A172 (cell line): ENCODE data around the gene PCDHGB3. TPM values are rescaled to one million over a fixed set of nuclear protein-coding genes. Genes with fewer than 3 reads are reported as not detected.

Source experiments
- DNase-seq: peaks from one replicate; pipeline ENCODE4 v3.0.0-alpha.2; 2015; ENCODE audit warnings: low spot score
- total RNA-seq: library from RNA; depleted of rRNA; stranded (reverse); fragments of >200 nt; shearing (Covaris generic); gene quantifications from 2 replicates; pipeline ENCODE4 v1.2.3, GENCODE V29; 2014; rRNA removed

PCDHGB3 gene
- total RNA-seq, 1 experiment from 2014 or later: 0.81 TPM

GRCh38 chr5:141419074-141419880 is 49.2 kb downstream of the PCDHGB3 start:
- no peak for DNase-seq

- no peak for DNase-seq
These were observed 50.9 kb downstream of the PCDHGB3 start, which contains the start of gene PCDHGA11 for GRCh38 chr5:141420855-141421488. Gene PCDHGA11 (plus strand): TSS chr5:141421051. CDS start chr5:141421228, 177 bp downstream.

GRCh38 chr5:141421489-141421855 is 51.4 kb downstream of the PCDHGB3 start:
- no peak for DNase-seq

Other genes starting within 250 kb of the PCDHGB3 start
- gene PCDHB4, start 248.4 kb upstream of the PCDHGB3 start, total RNA-seq: 0.26 and 1.7 TPM in 2 replicates
- gene PCDHB5, start 235.0 kb upstream of the PCDHGB3 start, total RNA-seq: 45.5 and 52.8 TPM in 2 replicates
- gene PCDHB6, start 220.2 kb upstream of the PCDHGB3 start, total RNA-seq: 0.79 and 1.7 TPM in 2 replicates
- gene PCDHB7, start 197.6 kb upstream of the PCDHGB3 start, total RNA-seq: 5.2 and 6.9 TPM in 2 replicates
- gene PCDHB8, start 192.5 kb upstream of the PCDHGB3 start, total RNA-seq: 7.0 and 7.5 TPM in 2 replicates
- gene PCDHB16, start 187.9 kb upstream of the PCDHGB3 start, total RNA-seq: 4.2 and 7.9 TPM in 2 replicates
- 11.1 and 11.2 TPM in 2 replicates for gene PCDHB9, start 183.1 kb upstream of the PCDHGB3 start, total RNA-seq
- gene PCDHB10, start 177.9 kb upstream of the PCDHGB3 start, total RNA-seq: 3.9 and 7.1 TPM in 2 replicates
- gene PCDHB11, start 170.6 kb upstream of the PCDHGB3 start, total RNA-seq: 1.7 and 2.0 TPM in 2 replicates
- 0.69 and 2.5 TPM in 2 replicates for gene PCDHB12, start 161.5 kb upstream of the PCDHGB3 start, total RNA-seq
- 1.1 TPM in 2 replicates for gene PCDHB13, start 156.3 kb upstream of the PCDHGB3 start, total RNA-seq
- gene PCDHB14, start 146.9 kb upstream of the PCDHGB3 start, total RNA-seq: 17.6 and 18.2 TPM in 2 replicates
- gene PCDHB15, start 124.8 kb upstream of the PCDHGB3 start, total RNA-seq: 0.26 and 1.0 TPM in 2 replicates
- gene SLC25A2, start 66.2 kb upstream of the PCDHGB3 start, total RNA-seq: not detected in 2 replicates
- 109 and 119 TPM in 2 replicates for gene TAF7, start 49.5 kb upstream of the PCDHGB3 start, total RNA-seq
- 1.5 and 1.6 TPM in 2 replicates for gene PCDHGA1, start 39.7 kb upstream of the PCDHGB3 start, total RNA-seq
- gene PCDHGA2, start 31.5 kb upstream of the PCDHGB3 start, total RNA-seq: 0.57 and 1.1 TPM in 2 replicates
- gene PCDHGA3, start 26.4 kb upstream of the PCDHGB3 start, total RNA-seq: 0.14 TPM in 1 of 2 replicates, not detected in the other
- gene PCDHGB1, start 20.1 kb upstream of the PCDHGB3 start, total RNA-seq: 1.2 and 2.0 TPM in 2 replicates
- 1.1 and 1.4 TPM in 2 replicates for gene PCDHGA4, start 15.2 kb upstream of the PCDHGB3 start, total RNA-seq
- gene PCDHGB2, start 10.2 kb upstream of the PCDHGB3 start, total RNA-seq: 0.34 and 1.6 TPM in 2 replicates
- gene PCDHGA5, start 6.1 kb upstream of the PCDHGB3 start, total RNA-seq: 0.41 and 0.48 TPM in 2 replicates
- gene PCDHGA6, start 3.6 kb downstream of the PCDHGB3 start, total RNA-seq: 1.9 and 2.5 TPM in 2 replicates
- 0.69 TPM in 2 replicates for gene PCDHGA7, start 12.5 kb downstream of the PCDHGB3 start, total RNA-seq
- gene PCDHGB4, start 17.5 kb downstream of the PCDHGB3 start, total RNA-seq: 0.07 TPM in 2 replicates
- gene PCDHGA8, start 22.4 kb downstream of the PCDHGB3 start, total RNA-seq: 0.05 and 0.31 TPM in 2 replicates
- gene PCDHGB5, start 27.7 kb downstream of the PCDHGB3 start, total RNA-seq: 0.10 TPM in 1 of 2 replicates, not detected in the other
- 2.8 and 3.4 TPM in 2 replicates for gene PCDHGA9, start 32.5 kb downstream of the PCDHGB3 start, total RNA-seq
- gene PCDHGB6, start 37.8 kb downstream of the PCDHGB3 start, total RNA-seq: 0.10 and 0.33 TPM in 2 replicates
- gene PCDHGA10, start 42.7 kb downstream of the PCDHGB3 start, total RNA-seq: 4.7 and 5.3 TPM in 2 replicates
- gene PCDHGB7, start 47.4 kb downstream of the PCDHGB3 start, total RNA-seq: 14.6 and 15.0 TPM in 2 replicates
- 0.19 and 0.89 TPM in 2 replicates for gene PCDHGA11, start 50.8 kb downstream of the PCDHGB3 start, total RNA-seq
- 0.31 TPM in 1 of 2 replicates, not detected in the other for gene PCDHGA12, start 60.3 kb downstream of the PCDHGB3 start, total RNA-seq
- gene PCDHGC3, start 105.7 kb downstream of the PCDHGB3 start, total RNA-seq: 46.6 and 51.7 TPM in 2 replicates
- gene PCDHGC4, start 114.8 kb downstream of the PCDHGB3 start, total RNA-seq: 0.22 TPM in 1 of 2 replicates, not detected in the other
- gene PCDHGC5, start 118.8 kb downstream of the PCDHGB3 start, total RNA-seq: 1.1 and 3.7 TPM in 2 replicates
- 28.2 and 32.9 TPM in 2 replicates for gene DIAPH1, start 248.8 kb downstream of the PCDHGB3 start, total RNA-seq